Effector CD8-positive, alpha-beta T cell (primary cell): Measurements from ENCODE around the gene TBCD.
"Not testable (repeated sequence)": the region's sequence is repeated elsewhere in the genome, so short reads cannot be mapped to it uniquely, and the experiment has no call there.

ENCODE experiments used
- DNase-seq: peaks from one replicate; lab custom pipeline; 2025; lab: John Stamatoyannopoulos, UW

Gene TBCD

GRCh38 chr17:82729479-82730260, 22.2 kb upstream of the TBCD start:
- no peak for DNase-seq

- no peak for DNase-seq
Measured at GRCh38 chr17:82732118-82732743, 19.6 kb upstream of the TBCD start.

- peak; percentile 30 for DNase-seq
Measured at GRCh38 chr17:82734987-82735866, 16.6 kb upstream of the TBCD start, which contains the start of gene FN3K. TSS of gene FN3K (plus strand) at chr17:82735615. CDS start at chr17:82735637, 22 bp downstream.

DNA sequence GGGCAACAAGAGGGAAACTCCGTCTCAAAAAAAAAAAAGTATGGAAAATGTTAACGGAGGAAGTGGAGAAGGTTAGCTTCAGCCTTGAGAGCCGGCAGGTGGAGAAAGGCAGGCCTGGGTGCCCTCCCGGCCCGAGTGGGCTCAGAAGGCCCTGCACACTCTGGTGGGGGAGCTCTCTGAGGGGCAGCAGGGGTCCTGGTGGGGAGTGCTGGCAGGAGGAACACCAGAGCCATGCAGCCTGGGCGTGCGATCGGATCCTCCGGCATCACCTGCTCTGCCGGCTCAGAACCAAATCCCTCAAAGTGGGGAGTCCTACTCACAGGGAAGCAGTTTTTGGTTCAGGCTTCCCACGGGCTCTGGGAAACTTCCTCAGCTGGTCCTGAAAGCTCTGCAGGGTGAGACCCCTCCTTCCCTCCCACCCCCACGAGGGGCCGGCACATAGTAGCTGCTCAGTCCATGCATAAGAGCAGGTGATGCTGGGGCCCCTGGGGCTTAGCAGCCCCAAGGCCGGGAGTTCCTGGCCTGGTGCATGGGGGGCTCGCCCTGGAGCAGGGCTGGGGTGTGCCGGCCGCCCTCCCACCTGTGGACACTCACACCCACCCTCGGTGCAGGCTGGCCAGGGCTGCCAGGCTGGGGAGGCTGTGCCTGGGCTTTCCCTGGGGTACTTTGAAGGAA, 15.2 kb upstream of the TBCD start:
- DNase-seq, result no peak

DNA sequence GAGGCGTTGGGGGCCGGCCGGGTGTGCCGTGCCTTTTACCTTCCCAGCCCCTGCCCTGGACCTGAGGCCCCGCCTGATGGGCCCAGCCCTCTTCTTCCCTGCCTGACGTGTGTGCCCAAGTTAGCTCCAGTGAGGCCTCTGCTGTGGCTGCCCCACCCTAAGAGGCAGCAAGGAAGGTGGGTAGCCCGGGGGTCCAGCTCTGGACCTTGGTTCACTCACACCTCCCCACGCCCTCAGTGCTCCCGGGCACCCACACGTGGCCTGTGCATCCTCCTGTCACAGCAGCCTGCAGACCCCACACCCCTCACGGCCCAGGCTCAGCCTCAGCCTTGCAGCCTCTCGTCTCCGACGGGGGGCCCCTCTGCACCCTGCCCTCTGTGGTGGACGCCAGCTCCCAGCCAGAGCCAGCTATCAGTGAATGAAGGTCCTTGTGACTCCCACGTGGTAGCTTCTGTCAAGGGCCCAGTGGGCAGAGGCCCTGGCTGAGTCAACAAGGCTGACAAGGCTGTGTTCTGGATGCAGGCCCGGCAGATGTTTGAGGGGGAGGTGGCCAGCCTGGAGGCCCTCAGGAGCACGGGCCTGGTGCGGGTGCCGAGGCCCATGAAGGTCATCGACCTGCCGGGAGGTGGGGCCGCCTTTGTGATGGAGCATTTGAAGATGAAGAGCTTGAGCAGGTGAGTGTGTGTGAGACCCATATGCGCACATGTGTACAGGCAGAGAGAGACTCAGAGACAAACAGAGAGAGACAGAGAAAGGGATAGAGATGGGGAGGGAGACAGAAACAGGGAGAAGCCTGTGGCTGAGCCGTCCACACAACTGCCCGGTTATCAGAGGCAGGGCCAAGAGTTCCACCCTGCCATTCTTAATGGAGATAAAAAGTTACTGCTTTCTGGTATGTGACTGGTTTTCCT, 13.6 kb upstream of the TBCD start:
- no peak for DNase-seq

DNA sequence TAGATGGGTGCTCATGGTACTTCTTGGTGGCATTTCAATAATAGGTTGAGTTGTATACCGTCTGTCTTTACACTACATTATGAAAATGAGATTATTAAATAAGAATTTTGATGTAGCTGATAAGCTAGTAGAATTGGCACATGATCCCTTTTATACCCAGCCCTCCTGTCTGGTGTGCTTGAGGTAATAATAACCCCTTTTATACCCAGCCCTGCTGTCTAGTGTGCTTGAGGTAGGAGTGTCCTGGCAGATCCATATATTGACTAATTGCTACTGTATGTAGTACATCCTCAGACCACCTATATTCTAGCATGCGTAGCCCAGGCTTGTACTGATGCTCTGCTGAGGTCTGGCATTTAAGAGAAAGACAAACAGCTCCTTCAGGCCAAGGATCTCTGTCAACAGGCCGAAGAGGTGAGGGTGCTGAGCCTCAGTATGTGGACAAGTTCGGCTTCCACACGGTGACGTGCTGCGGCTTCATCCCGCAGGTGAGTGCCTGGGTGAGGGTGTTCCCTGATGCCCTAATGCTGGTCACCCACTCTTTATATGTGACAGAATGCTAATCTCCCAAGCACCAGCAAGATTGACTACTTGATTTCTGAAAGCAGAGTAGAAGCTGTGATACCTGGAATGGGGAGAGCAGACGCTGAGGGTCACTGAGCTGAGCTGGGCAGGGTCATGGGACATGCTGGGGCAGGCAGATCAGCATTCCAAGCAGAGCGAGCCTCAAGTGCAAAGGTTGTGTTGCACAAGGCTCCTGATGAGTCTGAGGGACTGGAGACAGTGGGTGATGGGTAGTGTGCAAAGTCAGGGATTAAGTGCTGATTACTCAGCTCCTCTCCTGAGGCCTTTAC, 10.7 kb upstream of the TBCD start:
- no peak for DNase-seq

- DNase-seq, result no peak
Measured at GRCh38 chr17:82743344-82744219, 8.3 kb upstream of the TBCD start.

DNA sequence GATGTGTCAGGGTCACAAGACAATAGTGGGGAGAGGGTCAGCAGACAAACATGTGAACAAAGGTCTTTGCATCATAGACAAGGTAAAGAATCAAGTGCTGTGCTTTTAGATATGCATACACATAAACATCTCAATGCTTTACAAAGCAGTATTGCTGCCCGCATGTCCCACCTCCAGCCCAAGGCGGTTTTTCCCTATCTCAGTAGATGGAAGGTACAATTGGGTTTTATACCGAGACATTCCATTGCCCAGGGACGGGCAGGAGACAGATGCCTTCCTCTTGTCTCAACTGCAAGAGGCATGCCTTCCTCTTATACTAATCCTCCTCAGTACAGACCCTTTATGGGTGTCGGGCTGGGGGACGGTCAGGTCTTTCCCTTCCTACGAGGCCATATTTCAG, 7.1 kb upstream of the TBCD start:
- DNase-seq, result not testable (repeated sequence)

- DNase-seq, result no peak
Measured at GRCh38 chr17:82745524-82745923, 6.3 kb upstream of the TBCD start.

DNA sequence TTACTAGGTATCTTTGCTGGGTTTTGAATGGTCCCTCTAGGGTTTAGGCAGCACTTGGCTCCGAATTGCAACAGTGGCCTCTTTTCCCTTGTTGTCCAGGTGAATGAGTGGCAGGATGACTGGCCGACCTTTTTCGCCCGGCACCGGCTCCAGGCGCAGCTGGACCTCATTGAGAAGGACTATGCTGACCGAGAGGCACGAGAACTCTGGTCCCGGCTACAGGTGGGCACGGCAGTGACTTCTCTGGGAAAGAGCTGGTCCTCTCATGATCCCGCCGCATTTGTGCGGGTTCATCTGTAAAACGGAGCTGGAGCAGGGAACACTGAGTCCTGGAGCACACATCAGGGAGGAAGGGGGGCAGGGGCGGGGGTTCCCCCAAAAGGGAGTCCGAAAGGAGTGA, 3.1 kb upstream of the TBCD start:
- no peak for DNase-seq

DNA sequence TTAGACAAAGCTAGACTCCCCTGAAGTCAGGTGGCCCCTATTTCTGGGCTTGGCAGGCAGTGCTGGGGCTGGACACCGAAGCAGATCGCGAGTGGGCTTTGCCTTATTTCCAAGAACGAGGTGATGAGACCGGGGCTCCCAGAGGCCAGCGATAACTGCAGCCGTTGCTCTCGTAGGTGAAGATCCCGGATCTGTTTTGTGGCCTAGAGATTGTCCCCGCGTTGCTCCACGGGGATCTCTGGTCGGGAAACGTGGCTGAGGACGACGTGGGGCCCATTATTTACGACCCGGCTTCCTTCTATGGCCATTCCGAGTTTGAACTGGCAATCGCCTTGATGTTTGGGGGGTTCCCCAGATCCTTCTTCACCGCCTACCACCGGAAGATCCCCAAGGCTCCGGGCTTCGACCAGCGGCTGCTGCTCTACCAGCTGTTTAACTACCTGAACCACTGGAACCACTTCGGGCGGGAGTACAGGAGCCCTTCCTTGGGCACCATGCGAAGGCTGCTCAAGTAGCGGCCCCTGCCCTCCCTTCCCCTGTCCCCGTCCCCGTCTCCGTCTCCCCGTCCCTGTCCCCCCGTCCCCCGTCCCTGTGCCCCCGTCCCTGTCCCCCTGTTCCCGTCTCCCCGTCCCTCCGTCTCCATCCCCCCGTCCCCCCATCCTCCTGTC, 1.5 kb upstream of the TBCD start:
- DNase-seq, result no peak

DNA sequence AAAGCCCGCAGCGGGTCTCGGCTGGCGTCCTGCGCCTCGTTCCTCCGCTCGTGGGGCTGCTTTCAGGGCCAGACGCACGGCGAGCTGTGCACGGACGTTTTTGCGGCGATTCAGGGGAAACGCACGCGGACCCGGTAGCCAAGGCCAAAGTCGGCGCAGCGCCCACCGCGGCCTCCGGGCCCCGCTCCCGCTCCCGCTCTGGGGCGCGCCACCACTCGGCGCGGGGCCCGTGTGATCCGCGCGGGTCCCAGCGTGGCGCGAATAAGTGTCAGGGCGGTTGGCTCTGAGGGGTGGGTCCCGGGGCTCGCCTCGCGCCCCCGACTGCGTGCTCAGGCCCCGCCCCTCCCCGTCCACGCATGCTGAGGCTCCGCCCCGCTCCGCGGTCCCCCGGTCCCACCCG, 694 bp upstream of the TBCD start:
- DNase-seq, result no peak

DNA sequence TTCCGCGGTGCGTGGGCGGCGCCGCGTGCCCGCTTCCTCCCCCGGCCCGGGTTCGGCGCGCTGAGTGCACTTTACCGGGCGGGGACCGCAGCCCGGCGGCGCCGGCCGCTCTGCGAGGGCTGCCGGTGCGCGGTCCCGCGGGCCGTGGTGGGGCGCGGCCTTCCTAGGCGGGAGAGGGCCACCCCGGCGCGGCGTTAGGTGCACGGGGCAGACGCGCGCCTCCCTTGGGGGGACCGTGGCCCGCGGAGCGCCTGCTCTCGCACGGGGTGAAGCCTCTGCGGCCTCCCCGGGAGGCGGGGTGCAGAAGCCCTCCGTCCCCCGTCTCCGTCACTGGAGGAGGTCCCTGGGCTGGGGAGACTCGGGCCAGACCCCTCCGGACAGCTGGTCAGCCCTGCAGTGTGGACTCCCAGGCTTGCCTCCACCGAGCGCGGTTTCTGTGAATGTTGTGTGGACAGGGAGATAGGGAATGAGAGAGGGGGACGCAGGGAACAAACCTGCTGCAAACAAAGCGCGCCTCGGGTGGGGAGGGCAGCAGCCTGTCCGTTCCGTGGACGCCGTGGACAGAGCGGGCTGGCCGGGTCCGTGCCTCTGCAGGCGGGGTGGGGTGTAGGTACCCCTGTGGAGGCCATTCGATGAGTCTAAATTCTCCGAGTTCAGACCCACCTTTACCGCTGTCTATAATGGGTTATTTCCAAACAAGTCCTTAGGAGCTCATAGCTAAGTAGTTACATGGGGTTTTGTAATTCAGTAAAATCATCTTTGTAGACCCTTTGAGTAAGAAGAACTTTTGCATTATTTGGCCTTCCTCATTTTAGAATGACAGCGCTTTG, 721 bp downstream of the TBCD start:
- no peak for DNase-seq

GRCh38 chr17:82753201-82753464, 1.3 kb downstream of the TBCD start:
- no peak for DNase-seq

- DNase-seq, result no peak
Measured at GRCh38 chr17:82754297-82755208, 2.7 kb downstream of the TBCD start.

- no peak for DNase-seq
Measured at GRCh38 chr17:82756166-82756565, 4.3 kb downstream of the TBCD start.

- DNase-seq, result no peak
Measured at GRCh38 chr17:82765371-82765770, 13.5 kb downstream of the TBCD start.
